HG03342 (cell line): Measurements from ENCODE around the gene SFMBT2.

ENCODE experiments used
- ATAC-seq: cut with Tn5 transposase; IDR thresholded peaks from one replicate; pipeline ENCODE4 v1.9.1; 2021; ENCODE audit warnings: mild to moderate bottlenecking, moderate library complexity; ENCODE audit not compliant: unreplicated experiment

Gene SFMBT2

GRCh38 chr10:7117806-7118674 is 292.8 kb downstream of the SFMBT2 start:
- ATAC-seq, result no peak

GRCh38 chr10:7117177-7117799 is 293.5 kb downstream of the SFMBT2 start:
- no peak for ATAC-seq

- no peak for ATAC-seq
Observed at GRCh38 chr10:7111561-7111960, 299.3 kb downstream of the SFMBT2 start.

- no peak for ATAC-seq
Observed at GRCh38 chr10:7111089-7111488, 299.7 kb downstream of the SFMBT2 start.
